ENCODE data around the gene TRIM46. TPM values are rescaled to one million over a fixed set of nuclear protein-coding genes. Genes with fewer than 3 reads are reported as not detected.

Gene TRIM46
- total and polyA plus RNA-seq, 2 of the 13 experiments (the other 11 are each of a cell fraction or from before 2014, with no cell fraction given): 0.04 to 0.09 TPM

DNA sequence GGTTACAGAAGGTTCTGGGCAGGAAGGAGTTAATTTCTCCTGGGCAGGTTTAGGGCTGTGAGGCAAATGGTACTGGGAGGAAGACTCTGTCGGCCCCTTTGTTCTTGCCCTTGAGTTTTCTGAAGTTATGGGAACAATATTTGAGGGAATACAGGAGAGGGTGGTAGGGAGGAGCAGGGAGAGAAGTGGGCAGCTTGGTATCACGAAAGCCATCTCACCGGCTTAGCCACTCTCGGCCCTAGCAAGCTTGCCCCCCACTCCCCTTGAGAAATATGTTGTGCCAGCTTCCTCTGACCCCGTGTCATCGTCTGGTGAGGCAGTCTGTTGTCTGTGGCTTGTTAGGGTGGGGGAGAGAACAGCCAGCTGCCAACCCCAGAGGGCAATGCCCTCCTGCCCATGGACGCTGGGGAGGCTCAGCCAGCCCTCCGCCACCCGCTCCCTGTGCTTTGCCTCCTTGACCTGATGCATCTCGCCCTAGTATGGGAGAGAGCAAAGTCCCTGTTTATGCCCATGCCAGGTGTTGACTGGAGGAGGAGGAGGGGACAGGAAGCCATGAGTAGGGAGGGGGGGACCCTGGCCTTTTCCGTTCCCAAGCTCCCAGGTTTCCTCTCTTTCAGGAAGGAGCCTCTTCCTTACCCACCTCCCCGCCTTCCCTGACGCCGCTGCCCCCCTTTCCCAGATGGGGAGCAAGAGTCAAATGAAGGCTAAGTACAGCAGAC is 44.7 kb upstream of the TRIM46 start (continued):
- TF ChIP-seq ZNF34 (CRISPR knock-in tag; IDR thresholded peaks at IDR 0.05; ENCODE audit: borderline replicate concordance) (0 out of 2 replicates have a peak, but pooled peaks have one; percentile 37), AGO1 (IDR thresholded peaks at IDR 0.05; ENCODE audit: low read depth, low read length, poor library complexity, severe bottlenecking) (peak; percentile 22), TOE1 (CRISPR knock-in tag; IDR thresholded peaks at IDR 0.05) (no peak), SRF (IDR thresholded peaks at IDR 0.05; ENCODE audit: low read depth, low read length) (peak; percentile 58), ZNF574 (CRISPR knock-in tag; IDR thresholded peaks at IDR 0.05) (peak; percentile 77), ZNF317 (CRISPR knock-in tag; IDR thresholded peaks at IDR 0.05) (no peak; the same call in 1 of the 2 replicates), TSC22D2 (CRISPR knock-in tag; IDR thresholded peaks at IDR 0.05; ENCODE audit: borderline replicate concordance) (0 out of 2 replicates have a peak, but pooled peaks have one; percentile 46), ZFX (CRISPR knock-in tag; IDR thresholded peaks at IDR 0.05; ENCODE audit: low read depth) (peak; percentile 64), PAF1 (CRISPR knock-in tag; IDR thresholded peaks at IDR 0.05) (peak; percentile 97), ATAD3A (CRISPR knock-in tag; IDR thresholded peaks at IDR 0.05) (no peak), ZMYM3 (CRISPR knock-in tag; IDR thresholded peaks at IDR 0.05) (peak; percentile 67), SALL1 (CRISPR knock-in tag; IDR thresholded peaks at IDR 0.05) (peak; percentile 92), ZBTB20 (CRISPR knock-in tag; IDR thresholded peaks at IDR 0.05; ENCODE audit: borderline replicate concordance, low read depth) (peak; percentile 84; the same call in 1 of the 2 replicates), ZNF264 (CRISPR knock-in tag; IDR thresholded peaks at IDR 0.05) (0 out of 2 replicates have a peak, but pooled peaks have one; percentile 20), ZKSCAN1 (IDR thresholded peaks at IDR 0.05; ENCODE audit: low read length) (no peak), ZNF768 (CRISPR knock-in tag; IDR thresholded peaks at IDR 0.05) (peak; percentile 49; the same call in 1 of the 2 replicates), SSRP1 (CRISPR knock-in tag; IDR thresholded peaks at IDR 0.05) (peak; percentile 81; the same call in 1 of the 2 replicates), ZFP37 (CRISPR knock-in tag; IDR thresholded peaks at IDR 0.05; ENCODE audit: borderline replicate concordance) (0 out of 2 replicates have a peak, but pooled peaks have one; percentile 24), RBFOX2 (IDR thresholded peaks at IDR 0.05; ENCODE audit: low read depth, low read length) (peak; percentile 83)
- TF ChIP-seq, protein P1, sequence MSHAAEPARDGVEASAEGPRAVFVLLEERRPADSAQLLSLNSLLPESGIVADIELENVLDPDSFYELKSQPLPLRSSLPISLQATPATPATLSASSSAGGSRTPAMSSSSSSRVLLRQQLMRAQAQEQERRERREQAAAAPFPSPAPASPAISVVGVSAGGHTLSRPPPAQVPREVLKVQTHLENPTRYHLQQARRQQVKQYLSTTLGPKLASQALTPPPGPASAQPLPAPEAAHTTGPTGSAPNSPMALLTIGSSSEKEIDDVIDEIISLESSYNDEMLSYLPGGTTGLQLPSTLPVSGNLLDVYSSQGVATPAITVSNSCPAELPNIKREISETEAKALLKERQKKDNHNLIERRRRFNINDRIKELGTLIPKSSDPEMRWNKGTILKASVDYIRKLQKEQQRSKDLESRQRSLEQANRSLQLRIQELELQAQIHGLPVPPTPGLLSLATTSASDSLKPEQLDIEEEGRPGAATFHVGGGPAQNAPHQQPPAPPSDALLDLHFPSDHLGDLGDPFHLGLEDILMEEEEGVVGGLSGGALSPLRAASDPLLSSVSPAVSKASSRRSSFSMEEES (CRISPR knock-in tag; IDR thresholded peaks at IDR 0.05): 0 out of 2 replicates have a peak, but pooled peaks have one; percentile 46
